PC-9 (cell line): ENCODE measurements around the gene VLDLR. TPM values are rescaled to one million over a fixed set of nuclear protein-coding genes. Genes with fewer than 3 reads are reported as not detected.

ENCODE experiments used
- BruUV-seq: library from RNA; stranded (reverse); fragments of 400-500 nt; replicated peaks from 2 replicates; lab custom pipeline; 2021; lab: Mats Ljungman, UMichigan
- CTCF ChIA-PET: fragments of 300-600 bp; sonication (Branson Sonifier 250); formaldehyde crosslinking; loops from one replicate; lab custom pipeline; 2022; ENCODE audit warnings: antibody characterized with exemption; lab: Charles Lee
- POLR2A ChIA-PET: fragments of 300-600 bp; sonication (Branson Sonifier 250); formaldehyde crosslinking; loops from one replicate; lab custom pipeline; 2022; ENCODE audit warnings: antibody characterized with exemption; ENCODE audit not compliant: unreplicated experiment; lab: Charles Lee
- DNase-seq, 2 experiments: peaks; one replicate each; pipeline versions ENCODE4 v3.0.0 to v3.0.0-alpha.2; 2015 to 2022; ENCODE audit warnings: mixed read lengths in 1 of 2
- H2AFZ ChIP-seq: fragments of 200-600 bp; sonication (generic); 2 replicates; pipeline ENCODE4 v1.8.1; 2017; ENCODE audit warnings: antibody characterized with exemption
- H3F3A ChIP-seq: fragments of 200-600 bp; sonication (generic); 2 replicates; pipeline ENCODE4 v1.8.1; 2017; ENCODE audit warnings: antibody characterized with exemption, mild to moderate bottlenecking, low read depth; ENCODE audit not compliant: insufficient read depth
- H3K27ac ChIP-seq: fragments of 200-600 bp; sonication (generic); 2 replicates; pipeline ENCODE4 v1.6.1; 2016; ENCODE audit warnings: mixed run types
- H3K27me3 ChIP-seq: fragments of 200-600 bp; sonication (generic); 2 replicates; pipeline ENCODE4 v1.6.1; 2016; ENCODE audit warnings: low read depth, mixed run types; ENCODE audit not compliant: insufficient read depth
- H3K36me3 ChIP-seq: fragments of 200-600 bp; sonication (generic); 2 replicates; pipeline ENCODE4 v1.6.1; 2016; ENCODE audit warnings: low read depth, mixed run types
- H3K4me1 ChIP-seq: fragments of 200-600 bp; sonication (generic); replicated peaks from 2 replicates; pipeline ENCODE4 v1.6.1; 2016; ENCODE audit warnings: mixed run types; ENCODE audit not compliant: insufficient read depth
- H3K4me2 ChIP-seq: fragments of 200-600 bp; sonication (generic); 2 replicates; pipeline ENCODE4 v1.6.1; 2017; ENCODE audit warnings: mixed run types
- H3K4me3 ChIP-seq: fragments of 200-600 bp; sonication (generic); 2 replicates; pipeline ENCODE4 v1.6.1; 2016; ENCODE audit warnings: mixed run types
- H3K79me2 ChIP-seq: fragments of 200-600 bp; sonication (generic); 2 replicates; pipeline ENCODE4 v1.6.1; 2017; ENCODE audit warnings: low read depth, mixed run types
- H3K9me2 ChIP-seq: fragments of 200-600 bp; sonication (generic); 2 replicates; pipeline ENCODE4 v1.8.1; 2017; ENCODE audit warnings: mild to moderate bottlenecking; ENCODE audit not compliant: insufficient read depth
- H3K9me3 ChIP-seq: fragments of 200-600 bp; sonication (generic); 2 replicates; pipeline ENCODE4 v1.8.1; 2016; ENCODE audit warnings: low read depth; ENCODE audit not compliant: insufficient read depth
- H4K20me1 ChIP-seq: fragments of 200-600 bp; sonication (generic); 2 replicates; pipeline ENCODE4 v1.8.1; 2017; ENCODE audit not compliant: insufficient read depth
- EZH2 ChIP-seq: fragments of 200-600 bp; sonication (generic); IDR thresholded peaks from 2 replicates; pipeline ENCODE4 v1.8.0; 2017; ENCODE audit warnings: antibody characterized with exemption, low read depth
- intact Hi-C: fragments of 100-400 bp; cut with micrococcal nuclease; formaldehyde crosslinking; loops from one replicate; pipeline ENCODE4 v1.10.0; 2022; ENCODE audit not compliant: unreplicated experiment
- total RNA-seq: library from RNA; stranded (reverse); gene quantifications from 2 replicates; pipeline ENCODE4 v1.2.3, GENCODE V29; 2021
- TF ChIP-seq, protein P1 (sequence below): fragments of 200-600 bp; sonication (generic); conservative IDR thresholded peaks from 2 replicates; pipeline ENCODE4 v1.6.1; 2017; ENCODE audit warnings: mixed run types, antibody characterized with exemption, mild to moderate bottlenecking, moderate library complexity

VLDLR gene
- total RNA-seq, 1 experiment from 2014 or later = 8.1 TPM

- Histone ChIP-seq H3K9me3 (no peaks in the 10 kb centered on the region), H3K4me3 (no peak overlapping the region), H3K79me2 (no peaks in the 10 kb centered on the region), H3F3A (no peaks in the 10 kb centered on the region), H3K36me3 (no peaks in the 10 kb centered on the region), H3K4me1 (no peaks in the 10 kb centered on the region), H3K9me2 (no peaks in the 10 kb centered on the region), H3K27me3 (no peaks in the 10 kb centered on the region), H3K4me2 (no peak overlapping the region), H3K27ac (no peak overlapping the region), H4K20me1 (no peaks in the 10 kb centered on the region), H2AFZ (no peak overlapping the region)
- TF ChIP-seq, protein P1, sequence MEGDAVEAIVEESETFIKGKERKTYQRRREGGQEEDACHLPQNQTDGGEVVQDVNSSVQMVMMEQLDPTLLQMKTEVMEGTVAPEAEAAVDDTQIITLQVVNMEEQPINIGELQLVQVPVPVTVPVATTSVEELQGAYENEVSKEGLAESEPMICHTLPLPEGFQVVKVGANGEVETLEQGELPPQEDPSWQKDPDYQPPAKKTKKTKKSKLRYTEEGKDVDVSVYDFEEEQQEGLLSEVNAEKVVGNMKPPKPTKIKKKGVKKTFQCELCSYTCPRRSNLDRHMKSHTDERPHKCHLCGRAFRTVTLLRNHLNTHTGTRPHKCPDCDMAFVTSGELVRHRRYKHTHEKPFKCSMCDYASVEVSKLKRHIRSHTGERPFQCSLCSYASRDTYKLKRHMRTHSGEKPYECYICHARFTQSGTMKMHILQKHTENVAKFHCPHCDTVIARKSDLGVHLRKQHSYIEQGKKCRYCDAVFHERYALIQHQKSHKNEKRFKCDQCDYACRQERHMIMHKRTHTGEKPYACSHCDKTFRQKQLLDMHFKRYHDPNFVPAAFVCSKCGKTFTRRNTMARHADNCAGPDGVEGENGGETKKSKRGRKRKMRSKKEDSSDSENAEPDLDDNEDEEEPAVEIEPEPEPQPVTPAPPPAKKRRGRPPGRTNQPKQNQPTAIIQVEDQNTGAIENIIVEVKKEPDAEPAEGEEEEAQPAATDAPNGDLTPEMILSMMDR = no peak
- no peak for TF ChIP-seq EZH2
- ChIA-PET CTCF (no interaction called here), POLR2A (no interaction called here)
- BruUV-seq = no TSS peak
- intact Hi-C loops = no loop called here
- DNase-seq = peak in 1 of 2 experiments; percentile 2
Observed at GRCh38 chr9:2676466-2676865, 54.9 kb downstream of the VLDLR start.

GRCh38 chr9:2677915-2678889, 56.6 kb downstream of the VLDLR start:
- H3K9me3 ChIP-seq = no peaks in the 10 kb centered on the region
- no peak for DNase-seq
- BruUV-seq = no TSS peak
- H2AFZ ChIP-seq = no peak overlapping the region
- H3K79me2 ChIP-seq = no peaks in the 10 kb centered on the region
- no peak for TF ChIP-seq EZH2
- TF ChIP-seq, protein P1 = no peak
- no peak overlapping the region for H3K4me3 ChIP-seq
- H3K9me2 ChIP-seq = no peaks in the 10 kb centered on the region
- H3K27ac ChIP-seq = no peak overlapping the region
- ChIA-PET POLR2A (no interaction called here), CTCF (no interaction called here)
- no peaks in the 10 kb centered on the region for H3K27me3 ChIP-seq
- H3K4me2 ChIP-seq = no peak overlapping the region
- H3F3A ChIP-seq = no peaks in the 10 kb centered on the region
- H3K36me3 ChIP-seq = no peaks in the 10 kb centered on the region
- H3K4me1 ChIP-seq = no peaks in the 10 kb centered on the region
- H4K20me1 ChIP-seq = no peaks in the 10 kb centered on the region
- intact Hi-C loops = no loop called here

GRCh38 chr9:2679011-2679410, 57.4 kb downstream of the VLDLR start:
- Histone ChIP-seq H4K20me1 (no peaks in the 10 kb centered on the region), H3F3A (no peaks in the 10 kb centered on the region), H3K36me3 (no peaks in the 10 kb centered on the region), H3K4me3 (no peak overlapping the region), H3K27ac (no peak overlapping the region), H3K79me2 (no peaks in the 10 kb centered on the region), H3K9me3 (no peaks in the 10 kb centered on the region), H3K27me3 (no peaks in the 10 kb centered on the region), H3K4me2 (no peak overlapping the region), H3K4me1 (no peaks in the 10 kb centered on the region), H3K9me2 (no peaks in the 10 kb centered on the region), H2AFZ (no peak overlapping the region)
- BruUV-seq = no TSS peak
- ChIA-PET POLR2A (no interaction called here), CTCF (no interaction called here)
- DNase-seq = no peak
- no peak for TF ChIP-seq EZH2
- TF ChIP-seq, protein P1 = no peak
- intact Hi-C loops = no loop called here
